Psoas muscle (tissue), 8 donors: ENCODE results near the gene MED14. TPM values are rescaled to one million over a fixed set of nuclear protein-coding genes. Genes with fewer than 3 reads are reported as not detected.

ENCODE experiments used
- ATAC-seq, 4 donors: fragments of 200-7000 bp; cut with Tn5 transposase; one replicate each; pipeline ENCODE4 v1.9.1; 2020; ENCODE audit warnings: moderate library complexity in 3 of 4, mild to moderate bottlenecking in 2 of 4
- DNase-seq, 2 donors: peaks; one replicate each; pipeline ENCODE4 v3.0.0-alpha.2; 2020
- H3K27ac ChIP-seq: fragments of 200-600 bp; one replicate; pipeline ENCODE4 v1.8.0; 2022
- H3K27me3 ChIP-seq, 3 donors: fragments of 200-600 bp in 1 of 3; one replicate each; pipeline versions ENCODE4 v1.6.1 to v1.8.0; 2013 to 2022; ENCODE audit warnings: low read length in 2 of 3, mild to moderate bottlenecking in 2 of 3, moderate library complexity in 1 of 3; ENCODE audit not compliant: insufficient read depth in 3 of 3
- H3K36me3 ChIP-seq, 2 donors: fragments of 200-600 bp in 1 of 2; one replicate each; pipeline versions ENCODE4 v1.6.1 to v1.8.0; 2013 to 2022; ENCODE audit warnings: low read depth in 1 of 2, mild to moderate bottlenecking in 1 of 2, moderate library complexity in 1 of 2; ENCODE audit not compliant: insufficient read depth in 1 of 2
- H3K4me1 ChIP-seq: fragments of 200-600 bp; one replicate; pipeline ENCODE4 v1.8.0; 2022
- H3K4me3 ChIP-seq: fragments of 200-600 bp; one replicate; pipeline ENCODE4 v1.8.0; 2022; ENCODE audit warnings: mild to moderate bottlenecking
- H3K9me3 ChIP-seq: fragments of 200-600 bp; one replicate; pipeline ENCODE4 v1.8.0; 2022
- WGBS, 3 donors: extraction: QIAGEN DNeasy Blood & Tissue Kit; methylation state at CpG; one replicate each; pipeline versions ENCODE4 v1.1.6 to v1.1.7; 2013; 5-methylcytosine and 5-hydroxymethylcytosine counted together
- intact Hi-C, 2 donors: fragments of 100-400 bp; cut with DNase I; formaldehyde crosslinking; loops; one replicate each; pipeline versions ENCODE4 v1.11.0 to v1.14.2; 2022
- polyA plus RNA-seq, 3 donors: library from polyadenylated mRNA; stranded (reverse); fragments of 200-250 nt; gene quantifications; one replicate each; pipeline ENCODE4 v1.2.3, GENCODE V29; 2013
- total RNA-seq, 4 donors: library from RNA; stranded (reverse); fragmentation: NEBNext Ultra II Directional in 2 of 4; extraction: Animal tissue kit (Norgen Biotek cat#: 25700) in 2 of 4; gene quantifications; one replicate each; pipeline versions ENCODE4 v1.2.1 to v1.2.4, GENCODE V29; 2021 to 2023
- TF ChIP-seq, protein P1 (sequence below): fragments of 200-600 bp; IDR thresholded peaks from one replicate; pipeline ENCODE4 v1.8.0; 2022; ENCODE audit warnings: antibody characterized with exemption
- donor health status: healthy with polysubstance abuse.
- donor health status: DM: no; HTN: no; CAD: no; lungs with moderate emphysema.
- donor health status: Bipolar disorder and iron deficiency.
- donor health status: healthy.
- donor health status: DM: yes; HTN: yes; CAD: no.
- donor health status: DM: no; HTN: no; CAD: no.
- donor health status: DM: no; HTN: no; CAD: no.
- donor health status: DM: yes; HTN: yes; CAD: no.

MED14 gene
- total and polyA plus RNA-seq, 7 donors, result 10.7 to 63.2 (median 46.6) TPM

DNA sequence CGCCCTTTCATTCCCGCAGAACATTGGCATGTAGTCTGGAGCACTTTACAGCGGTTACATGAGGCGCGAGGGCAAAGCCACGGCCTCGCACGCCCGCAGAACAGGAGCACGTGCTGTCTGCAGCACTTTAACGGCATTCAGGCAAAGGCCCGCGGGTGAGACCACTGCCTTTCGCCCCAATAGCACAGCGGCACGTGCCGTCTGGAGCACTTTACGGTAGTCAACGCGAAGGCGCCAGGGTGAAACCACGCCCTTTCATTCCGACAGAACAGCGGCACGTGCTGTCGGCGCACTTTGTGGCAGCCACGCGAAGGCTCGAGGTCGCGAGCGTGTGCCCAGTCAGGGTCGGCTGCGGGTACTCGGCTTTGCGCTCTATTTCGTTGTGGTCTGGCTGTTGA lies 112.2 kb downstream of the MED14 start, which contains the start of gene MPC1L:
Gene MPC1L, plus strand, starts transcription at position 290 of the 398 bp plus-strand sequence. CDS start 138 bp downstream, outside the sequence.
- no peak for ATAC-seq
- Histone ChIP-seq H3K4me3 (no peak within 1 kb of the TSS), H3K9me3 (peaks cover 6% of the 10 kb centered on the region), H3K4me1 (no peaks in the 10 kb centered on the region), H3K36me3 (peaks cover 0 to 9% of the 10 kb centered on the region in 2 donors), H3K27me3 (peaks cover 0 to 21% (median 0%) of the 10 kb centered on the region in 3 donors), H3K27ac (no peak within 1 kb of the TSS)
- 89 to 96% (median 95%) methylated on average over 35 to 38 of the region's 38 CpGs for WGBS, 3 donors
- DNase-seq, result no peak
- TF ChIP-seq, protein P1, sequence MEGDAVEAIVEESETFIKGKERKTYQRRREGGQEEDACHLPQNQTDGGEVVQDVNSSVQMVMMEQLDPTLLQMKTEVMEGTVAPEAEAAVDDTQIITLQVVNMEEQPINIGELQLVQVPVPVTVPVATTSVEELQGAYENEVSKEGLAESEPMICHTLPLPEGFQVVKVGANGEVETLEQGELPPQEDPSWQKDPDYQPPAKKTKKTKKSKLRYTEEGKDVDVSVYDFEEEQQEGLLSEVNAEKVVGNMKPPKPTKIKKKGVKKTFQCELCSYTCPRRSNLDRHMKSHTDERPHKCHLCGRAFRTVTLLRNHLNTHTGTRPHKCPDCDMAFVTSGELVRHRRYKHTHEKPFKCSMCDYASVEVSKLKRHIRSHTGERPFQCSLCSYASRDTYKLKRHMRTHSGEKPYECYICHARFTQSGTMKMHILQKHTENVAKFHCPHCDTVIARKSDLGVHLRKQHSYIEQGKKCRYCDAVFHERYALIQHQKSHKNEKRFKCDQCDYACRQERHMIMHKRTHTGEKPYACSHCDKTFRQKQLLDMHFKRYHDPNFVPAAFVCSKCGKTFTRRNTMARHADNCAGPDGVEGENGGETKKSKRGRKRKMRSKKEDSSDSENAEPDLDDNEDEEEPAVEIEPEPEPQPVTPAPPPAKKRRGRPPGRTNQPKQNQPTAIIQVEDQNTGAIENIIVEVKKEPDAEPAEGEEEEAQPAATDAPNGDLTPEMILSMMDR, result no peak
- intact Hi-C loops, result no loop called here

DNA sequence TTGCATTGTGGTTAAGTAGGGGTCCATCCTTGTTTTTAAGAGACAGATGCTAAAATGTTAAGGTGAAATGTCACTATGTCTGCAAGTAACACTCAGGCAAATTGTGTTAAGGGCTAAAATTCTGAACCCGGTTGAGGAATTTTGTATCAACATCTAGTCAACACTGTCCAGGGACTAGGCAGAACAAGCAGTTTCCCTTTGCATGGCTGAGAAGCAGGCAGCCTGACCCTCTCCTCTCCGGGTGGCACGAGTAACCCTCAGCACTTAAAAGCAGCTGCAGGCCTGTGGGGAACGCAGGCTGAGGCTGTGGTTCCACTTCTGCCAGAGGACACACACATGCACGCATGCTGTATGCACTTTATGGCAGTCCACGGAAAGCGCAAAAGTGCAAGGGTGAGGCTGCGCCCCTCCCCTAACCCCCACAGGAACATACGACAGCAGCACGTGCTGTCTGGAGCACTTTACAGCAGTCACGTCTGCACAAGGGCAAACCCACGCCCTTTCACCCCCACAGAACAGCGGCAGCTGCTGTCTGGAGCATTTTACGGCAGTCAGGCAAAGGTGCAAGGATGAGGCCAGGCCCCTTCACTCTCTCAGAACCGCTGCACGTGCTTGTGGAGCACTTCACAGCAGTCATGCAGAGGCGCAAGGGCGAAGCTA lies 112.7 kb downstream of the MED14 start:
- WGBS, 3 donors, result 57 to 75% (median 61%) methylated on average over 18 of the region's 18 CpGs
- DNase-seq (no peak), ATAC-seq (no peak)
- Histone ChIP-seq H3K36me3 (peaks cover 0 to 4% of the 10 kb centered on the region in 2 donors), H3K9me3 (peaks cover 6% of the 10 kb centered on the region), H3K4me3 (no peak overlapping the region), H3K27me3 (peaks cover 0 to 21% (median 0%) of the 10 kb centered on the region in 3 donors), H3K4me1 (no peaks in the 10 kb centered on the region), H3K27ac (no peak overlapping the region)
- TF ChIP-seq, protein P1, result no peak
- intact Hi-C loops, result no loop called here

DNA sequence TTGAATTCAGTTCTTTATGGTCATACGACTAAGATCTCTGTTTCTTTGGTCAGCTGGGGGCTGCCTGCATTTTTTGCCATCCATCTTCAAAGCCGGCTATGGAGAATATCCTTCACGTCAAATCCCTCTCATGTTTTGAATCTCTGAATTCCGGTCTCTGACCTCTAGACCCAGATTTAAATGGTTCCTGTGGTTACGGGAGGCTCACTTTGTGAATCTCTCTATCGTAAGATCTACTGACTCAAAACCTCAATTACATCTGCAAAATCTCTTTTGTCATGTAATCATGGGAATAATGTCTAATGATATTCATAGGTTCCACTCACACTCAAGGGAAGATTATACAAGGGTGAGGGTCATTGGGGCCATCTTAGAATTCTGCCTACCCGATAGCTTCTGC lies 117.8 kb downstream of the MED14 start:
- WGBS, 3 donors, result 82 to 88% (median 87%) methylated on average over 7 of the region's 7 CpGs

DNA sequence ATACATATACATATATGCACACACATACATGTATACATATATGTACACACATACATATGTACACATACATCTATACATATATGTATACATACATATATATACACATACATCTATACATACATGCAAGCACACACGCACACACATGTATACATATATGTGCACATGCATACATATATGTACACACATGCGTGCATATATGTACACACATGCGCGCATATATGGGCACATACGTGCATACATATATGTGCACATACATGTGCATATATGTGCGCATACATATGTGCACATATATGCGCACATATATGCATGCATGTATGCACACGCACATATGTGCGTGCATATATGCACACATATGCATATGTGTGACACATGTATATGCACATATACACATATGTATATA lies 119.4 kb downstream of the MED14 start:
- Histone ChIP-seq H3K4me1 (no peaks in the 10 kb centered on the region), H3K36me3 (no peaks in the 10 kb centered on the region), H3K4me3 (no peak overlapping the region), H3K27me3 (peaks cover 0 to 20% (median 0%) of the 10 kb centered on the region in 3 donors), H3K9me3 (no peaks in the 10 kb centered on the region), H3K27ac (no peak overlapping the region)
- 76 to 84% (median 83%) methylated on average over 9 of the region's 9 CpGs for WGBS, 3 donors
- TF ChIP-seq, protein P1, result no peak
- intact Hi-C loops, result no loop called here
- no peak for ATAC-seq
- no peak for DNase-seq

More for the DNA sequence above, 117.8 kb downstream of the MED14 start:
- H3K9me3 ChIP-seq, result no peaks in the 10 kb centered on the region
- no peaks in the 10 kb centered on the region for H3K4me1 ChIP-seq
- H3K27ac ChIP-seq, result no peak overlapping the region
- no peak overlapping the region for H3K4me3 ChIP-seq
- H3K27me3 ChIP-seq, result peaks cover 0 to 24% (median 0%) of the 10 kb centered on the region in 3 donors
- DNase-seq (no peak), ATAC-seq (no peak)
- no peaks in the 10 kb centered on the region for H3K36me3 ChIP-seq
- intact Hi-C loops, result no loop called here
- TF ChIP-seq, protein P1, result no peak
